HG03469 (cell line): ENCODE data around the gene BCCIP.

Experiments
- ATAC-seq: cut with Tn5 transposase; IDR thresholded peaks from one replicate; pipeline ENCODE4 v1.9.1; 2021; ENCODE audit warnings: mild to moderate bottlenecking, moderate library complexity, moderate number of reproducible peaks; ENCODE audit not compliant: unreplicated experiment

Gene BCCIP

DNA sequence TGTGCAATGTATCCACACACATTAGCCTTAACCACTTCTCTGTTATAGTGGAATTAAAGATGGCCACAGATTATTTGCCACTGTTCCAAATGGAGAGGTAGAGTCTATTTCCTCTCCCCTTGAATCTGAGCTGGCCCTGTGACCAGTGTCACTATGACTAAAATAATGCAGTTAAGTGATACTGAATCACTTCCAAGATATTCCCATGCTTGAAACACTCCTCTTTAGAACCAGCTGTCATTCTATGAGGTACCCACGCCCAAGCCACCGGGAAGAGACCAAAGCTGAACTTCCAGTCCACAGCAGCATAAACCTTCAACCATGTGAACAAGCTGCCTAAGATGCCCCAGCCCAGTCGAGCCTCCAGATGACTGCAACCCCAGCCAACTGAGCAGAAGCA is 59.9 kb downstream of the BCCIP start:
- no peak for ATAC-seq
